ENCODE data around the gene FOXO3.

FOXO3 gene

GRCh38 chr6:108616973-108617372, 56.3 kb downstream of the FOXO3 start:
- peaks cover 8% of the 10 kb centered on the region for H3K4me1 ChIP-seq (ENCODE audit: control insufficient read depth, insufficient read depth, low read length, poor library complexity, severe bottlenecking)
- peaks cover 4% of the 10 kb centered on the region for H3K36me3 ChIP-seq (ENCODE audit: control insufficient read depth, insufficient read depth, low read length)
- H3K9me3 ChIP-seq (ENCODE audit: control insufficient read depth, low read length) = peaks cover 4% of the 10 kb centered on the region
- no peak overlapping the region for H3K27ac ChIP-seq (ENCODE audit: low read depth, low read length, severe bottlenecking)
- no peak overlapping the region for H3K4me3 ChIP-seq (ENCODE audit: extremely low read depth, insufficient read depth, low read length, poor library complexity, severe bottlenecking)

- no peak overlapping the region for H3K27ac ChIP-seq (ENCODE audit: low read depth, low read length, severe bottlenecking)
- peaks cover 18% of the 10 kb centered on the region for H3K4me1 ChIP-seq (ENCODE audit: control insufficient read depth, insufficient read depth, low read length, poor library complexity, severe bottlenecking)
- no peaks in the 10 kb centered on the region for H3K9me3 ChIP-seq (ENCODE audit: control insufficient read depth, low read length)
- H3K36me3 ChIP-seq (ENCODE audit: control insufficient read depth, insufficient read depth, low read length) = no peaks in the 10 kb centered on the region
- no peak overlapping the region for H3K4me3 ChIP-seq (ENCODE audit: extremely low read depth, insufficient read depth, low read length, poor library complexity, severe bottlenecking)
- WGBS, 2 experiments (ENCODE audit: insufficient coverage in 2 of 2) = 84 to 90% methylated on average over 3 of the region's 3 CpGs
These were observed 58.0 kb downstream of the FOXO3 start for GRCh38 chr6:108618623-108619152.

- no peak overlapping the region for H3K4me3 ChIP-seq (ENCODE audit: extremely low read depth, insufficient read depth, low read length, poor library complexity, severe bottlenecking)
- WGBS, 2 experiments (ENCODE audit: insufficient coverage in 2 of 2) = 80 to 100% methylated on average over 1 of the region's 2 CpGs
- peaks cover 18% of the 10 kb centered on the region for H3K4me1 ChIP-seq (ENCODE audit: control insufficient read depth, insufficient read depth, low read length, poor library complexity, severe bottlenecking)
- H3K36me3 ChIP-seq (ENCODE audit: control insufficient read depth, insufficient read depth, low read length) = no peaks in the 10 kb centered on the region
- no peak overlapping the region for H3K27ac ChIP-seq (ENCODE audit: low read depth, low read length, severe bottlenecking)
- H3K9me3 ChIP-seq (ENCODE audit: control insufficient read depth, low read length) = no peaks in the 10 kb centered on the region
These were observed 58.9 kb downstream of the FOXO3 start for GRCh38 chr6:108619431-108620197.

- no peaks in the 10 kb centered on the region for H3K36me3 ChIP-seq (ENCODE audit: control insufficient read depth, insufficient read depth, low read length)
- no peak overlapping the region for H3K4me3 ChIP-seq (ENCODE audit: extremely low read depth, insufficient read depth, low read length, poor library complexity, severe bottlenecking)
- H3K9me3 ChIP-seq (ENCODE audit: control insufficient read depth, low read length) = no peaks in the 10 kb centered on the region
- H3K27ac ChIP-seq (ENCODE audit: low read depth, low read length, severe bottlenecking) = no peak overlapping the region
- H3K4me1 ChIP-seq (ENCODE audit: control insufficient read depth, insufficient read depth, low read length, poor library complexity, severe bottlenecking) = peaks cover 18% of the 10 kb centered on the region
- WGBS, 2 experiments (ENCODE audit: insufficient coverage in 2 of 2) = 82 to 88% methylated on average over 4 to 6 of the region's 6 CpGs
These were observed 60.4 kb downstream of the FOXO3 start for GRCh38 chr6:108621117-108621516.

- Histone ChIP-seq H3K36me3 (ENCODE audit: control insufficient read depth, insufficient read depth, low read length) (no peaks in the 10 kb centered on the region), H3K27ac (ENCODE audit: low read depth, low read length, severe bottlenecking) (no peak overlapping the region), H3K9me3 (ENCODE audit: control insufficient read depth, low read length) (no peaks in the 10 kb centered on the region), H3K4me1 (ENCODE audit: control insufficient read depth, insufficient read depth, low read length, poor library complexity, severe bottlenecking) (peaks cover 18% of the 10 kb centered on the region), H3K4me3 (ENCODE audit: extremely low read depth, insufficient read depth, low read length, poor library complexity, severe bottlenecking) (no peak overlapping the region)
- WGBS, 2 experiments (ENCODE audit: insufficient coverage in 2 of 2) = 85 to 92% methylated on average over 10 of the region's 11 CpGs
These were observed 62.1 kb downstream of the FOXO3 start for GRCh38 chr6:108622641-108623298.

- Histone ChIP-seq H3K4me3 (ENCODE audit: extremely low read depth, insufficient read depth, low read length, poor library complexity, severe bottlenecking) (no peak overlapping the region), H3K4me1 (ENCODE audit: control insufficient read depth, insufficient read depth, low read length, poor library complexity, severe bottlenecking) (peaks cover 18% of the 10 kb centered on the region), H3K27ac (ENCODE audit: low read depth, low read length, severe bottlenecking) (no peak overlapping the region), H3K9me3 (ENCODE audit: control insufficient read depth, low read length) (no peaks in the 10 kb centered on the region), H3K36me3 (ENCODE audit: control insufficient read depth, insufficient read depth, low read length) (no peaks in the 10 kb centered on the region)
- 100% methylated on average over 1 of the region's 1 CpG for WGBS, 2 experiments (ENCODE audit: insufficient coverage in 2 of 2)
These were observed 63.3 kb downstream of the FOXO3 start for GRCh38 chr6:108623995-108624394.

GRCh38 chr6:108625581-108625980, 64.9 kb downstream of the FOXO3 start:
- Histone ChIP-seq H3K36me3 (ENCODE audit: control insufficient read depth, insufficient read depth, low read length) (no peaks in the 10 kb centered on the region), H3K9me3 (ENCODE audit: control insufficient read depth, low read length) (no peaks in the 10 kb centered on the region), H3K4me3 (ENCODE audit: extremely low read depth, insufficient read depth, low read length, poor library complexity, severe bottlenecking) (no peak overlapping the region), H3K27ac (ENCODE audit: low read depth, low read length, severe bottlenecking) (no peak overlapping the region), H3K4me1 (ENCODE audit: control insufficient read depth, insufficient read depth, low read length, poor library complexity, severe bottlenecking) (peaks cover 18% of the 10 kb centered on the region)

- Histone ChIP-seq H3K4me3 (ENCODE audit: extremely low read depth, insufficient read depth, low read length, poor library complexity, severe bottlenecking) (no peak overlapping the region), H3K4me1 (ENCODE audit: control insufficient read depth, insufficient read depth, low read length, poor library complexity, severe bottlenecking) (peaks cover 11% of the 10 kb centered on the region), H3K36me3 (ENCODE audit: control insufficient read depth, insufficient read depth, low read length) (no peaks in the 10 kb centered on the region), H3K9me3 (ENCODE audit: control insufficient read depth, low read length) (no peaks in the 10 kb centered on the region), H3K27ac (ENCODE audit: low read depth, low read length, severe bottlenecking) (no peak overlapping the region)
- WGBS, 2 experiments (ENCODE audit: insufficient coverage in 2 of 2) = 89 to 100% methylated on average over 1 to 2 of the region's 2 CpGs
These were observed 66.1 kb downstream of the FOXO3 start for GRCh38 chr6:108626777-108627176.

- H3K4me1 ChIP-seq (ENCODE audit: control insufficient read depth, insufficient read depth, low read length, poor library complexity, severe bottlenecking) = peaks cover under 1% of the 10 kb centered on the region
- H3K36me3 ChIP-seq (ENCODE audit: control insufficient read depth, insufficient read depth, low read length) = no peaks in the 10 kb centered on the region
- no peak overlapping the region for H3K27ac ChIP-seq (ENCODE audit: low read depth, low read length, severe bottlenecking)
- no peaks in the 10 kb centered on the region for H3K9me3 ChIP-seq (ENCODE audit: control insufficient read depth, low read length)
- 94 to 100% methylated on average over 1 to 2 of the region's 4 CpGs for WGBS, 2 experiments (ENCODE audit: insufficient coverage in 2 of 2)
- no peak overlapping the region for H3K4me3 ChIP-seq (ENCODE audit: extremely low read depth, insufficient read depth, low read length, poor library complexity, severe bottlenecking)
These were observed 67.2 kb downstream of the FOXO3 start for GRCh38 chr6:108627692-108628550.

GRCh38 chr6:108630050-108630714, 69.5 kb downstream of the FOXO3 start:
- Histone ChIP-seq H3K4me3 (ENCODE audit: extremely low read depth, insufficient read depth, low read length, poor library complexity, severe bottlenecking) (no peak overlapping the region), H3K27ac (ENCODE audit: low read depth, low read length, severe bottlenecking) (no peak overlapping the region)
- WGBS, 2 experiments (ENCODE audit: insufficient coverage in 2 of 2) = 95 to 100% methylated on average over 3 of the region's 4 CpGs

More at GRCh38 chr6:108630050-108630714, 69.5 kb downstream of the FOXO3 start:
- Histone ChIP-seq H3K36me3 (ENCODE audit: control insufficient read depth, insufficient read depth, low read length) (no peaks in the 10 kb centered on the region), H3K9me3 (ENCODE audit: control insufficient read depth, low read length) (no peaks in the 10 kb centered on the region), H3K4me1 (ENCODE audit: control insufficient read depth, insufficient read depth, low read length, poor library complexity, severe bottlenecking) (no peaks in the 10 kb centered on the region)

Measured in mesodermal cell (in vitro differentiated cells).